M059J (cell line): Measurements from ENCODE around the gene SERINC5. TPM values are rescaled to one million over a fixed set of nuclear protein-coding genes. Genes with fewer than 3 reads are reported as not detected.
A peak's percentile ranks its signal among the peaks of the same experiment; 100 is the strongest.

Source experiments
- DNase-seq: peaks from one replicate; pipeline ENCODE4 v3.0.0-alpha.2; 2012; ENCODE audit warnings: low read depth
- total RNA-seq: library from RNA; depleted of rRNA; stranded (reverse); fragments of >200 nt; shearing (Covaris generic); gene quantifications from 2 replicates; pipeline ENCODE4 v1.2.3, GENCODE V29; 2014

Gene SERINC5
- total RNA-seq, 1 experiment from 2014 or later = 13.5 TPM

DNA sequence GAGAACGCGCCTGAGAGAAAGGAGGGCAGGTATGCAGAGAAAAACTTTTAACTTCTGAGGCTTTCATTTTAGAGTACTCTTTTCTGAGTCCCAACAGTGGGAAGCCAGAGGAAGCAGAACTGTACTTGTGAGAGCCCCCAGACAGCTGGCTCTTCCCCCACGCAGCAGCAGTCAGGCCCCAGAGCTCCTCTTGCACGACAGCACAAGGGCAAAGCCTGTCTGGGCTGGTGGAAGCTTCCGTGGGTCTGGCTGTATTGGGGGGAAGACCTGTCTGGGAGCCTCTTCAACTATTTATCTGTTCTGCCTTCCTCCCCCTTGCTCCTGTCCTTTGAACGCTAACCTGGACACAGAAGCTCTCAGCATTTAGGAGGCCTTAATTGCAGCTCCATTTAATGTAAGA is 152.5 kb downstream of the SERINC5 start:
- no peak for DNase-seq

DNA sequence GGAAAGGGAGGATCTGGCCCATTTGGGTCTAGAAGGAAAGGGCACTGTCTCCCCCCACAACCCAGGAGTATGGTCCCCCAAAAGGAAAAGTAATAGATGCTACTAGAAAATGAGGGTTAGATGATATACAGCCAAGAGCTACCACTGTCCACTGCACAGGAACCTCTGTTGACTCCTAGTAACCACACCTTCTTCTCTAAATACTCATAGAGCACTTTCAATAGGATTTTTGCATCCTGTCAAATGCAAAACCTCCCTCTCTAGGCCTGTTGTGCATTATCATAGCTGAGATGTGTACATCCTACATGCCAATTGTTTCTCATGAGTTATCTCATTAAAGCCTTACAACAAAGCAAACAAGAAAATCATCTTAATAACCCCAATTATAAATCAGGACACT is 153.9 kb downstream of the SERINC5 start:
- DNase-seq = no peak

DNA sequence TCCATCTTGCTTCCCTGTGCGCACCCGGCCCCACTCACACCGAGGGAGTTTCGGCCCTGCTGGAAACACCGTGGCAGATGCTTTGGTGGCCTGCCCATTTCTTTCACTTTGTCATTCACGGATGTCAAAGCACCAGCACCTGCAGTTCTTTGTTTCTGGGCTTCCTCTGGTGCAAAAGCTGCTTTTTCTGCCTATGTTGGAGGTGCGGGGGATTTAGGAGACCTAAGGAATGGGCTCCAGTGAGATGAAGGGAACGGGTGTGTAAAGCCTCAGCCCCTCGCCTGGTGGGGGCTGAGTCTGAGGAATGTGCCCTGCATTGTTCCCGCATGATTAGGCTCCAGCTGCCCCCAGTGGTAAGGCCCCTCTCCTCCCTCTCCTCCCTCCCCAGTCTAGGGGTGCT is 158.4 kb downstream of the SERINC5 start:
- no peak for DNase-seq

DNA sequence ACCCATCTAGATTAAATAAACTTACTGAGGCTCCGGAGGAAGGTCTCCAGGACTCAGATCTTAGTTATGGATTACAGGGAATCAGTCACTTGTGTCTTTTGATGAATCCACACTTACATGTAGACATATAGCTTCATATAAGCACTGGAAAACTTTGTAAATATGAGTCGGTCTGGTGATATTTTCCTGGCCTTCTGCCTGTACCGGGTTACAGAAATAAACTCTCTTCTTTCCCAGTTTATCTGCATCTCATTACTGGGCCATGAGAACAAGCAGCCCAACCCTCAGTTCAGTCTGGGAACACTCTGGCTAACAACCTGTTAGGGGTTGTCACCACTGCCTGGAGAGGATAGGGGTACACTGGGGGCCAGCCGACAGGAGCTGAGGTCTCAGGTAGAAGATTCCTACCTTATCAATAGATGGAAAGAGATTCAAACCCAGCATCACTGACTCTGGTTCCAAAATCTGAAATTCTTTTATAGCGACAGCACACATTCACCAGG is 161.6 kb downstream of the SERINC5 start:
- DNase-seq = no peak

DNA sequence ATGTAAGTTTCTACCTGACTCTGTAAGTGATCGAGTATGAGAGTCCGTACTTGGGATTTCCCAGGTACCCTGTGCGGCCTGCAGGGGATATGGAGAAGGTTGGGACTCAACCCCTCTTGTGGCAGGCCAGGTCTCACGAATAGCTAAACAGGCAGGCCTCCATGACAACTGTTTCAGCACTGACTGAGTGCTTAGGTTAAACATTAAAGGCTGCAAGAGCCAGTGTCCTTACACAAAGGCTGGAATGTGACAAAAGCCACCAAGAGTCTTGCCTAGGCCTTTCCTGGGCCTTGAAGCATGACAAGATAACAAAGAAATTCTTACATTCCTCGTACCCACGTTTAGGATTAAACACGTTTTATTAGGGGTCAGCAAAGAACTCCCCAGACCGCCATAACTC is 162.1 kb downstream of the SERINC5 start:
- DNase-seq = no peak

DNA sequence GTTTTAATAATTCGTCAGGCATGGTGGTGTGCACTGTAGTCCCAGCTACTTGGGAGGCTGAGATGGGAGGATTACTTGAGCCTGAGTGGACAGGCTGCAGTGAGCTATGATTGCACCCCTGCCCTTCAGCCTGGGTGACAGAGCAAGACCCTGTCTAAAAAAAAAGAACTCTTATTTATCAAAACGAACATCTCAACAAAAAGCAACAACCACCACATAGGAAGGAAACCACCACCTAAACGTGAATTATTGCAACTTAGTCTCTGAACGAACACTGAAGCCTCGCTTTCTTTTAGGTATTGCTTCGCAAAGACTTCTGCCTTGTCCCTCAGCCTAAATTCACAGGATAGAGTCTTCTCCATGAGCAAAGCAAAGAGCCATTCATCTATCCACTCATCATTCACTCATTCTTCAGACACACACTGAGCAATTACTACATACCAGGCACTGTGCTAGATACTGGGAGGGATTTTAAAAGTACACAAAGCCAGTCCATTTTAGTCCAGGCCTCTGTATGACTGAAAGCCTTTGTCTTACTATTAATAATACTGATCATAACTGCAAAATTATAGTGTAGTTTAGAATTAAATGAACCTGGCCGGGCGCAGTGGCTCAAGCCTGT is 163.3 kb downstream of the SERINC5 start:
- DNase-seq = no peak

DNA sequence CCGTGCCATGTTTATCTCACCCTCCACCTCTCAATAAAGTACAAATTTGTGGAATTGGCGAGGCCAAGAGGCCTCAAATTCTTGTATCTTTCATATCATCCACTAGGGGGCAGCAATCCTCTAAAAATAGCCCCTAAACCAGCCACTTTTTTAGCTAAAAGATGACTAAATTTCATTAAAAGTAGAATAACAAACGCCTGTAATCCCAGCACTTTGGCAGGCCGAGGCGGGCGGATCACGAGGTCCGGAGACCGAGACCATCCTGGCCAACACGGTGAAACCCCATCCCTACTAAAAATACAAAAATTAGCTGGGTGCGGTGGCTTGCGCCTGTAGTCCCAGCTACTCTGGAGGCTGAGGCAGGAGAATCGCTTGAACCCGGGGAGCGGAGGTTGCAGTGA is 164.1 kb downstream of the SERINC5 start:
- DNase-seq = peak; percentile 59

DNA sequence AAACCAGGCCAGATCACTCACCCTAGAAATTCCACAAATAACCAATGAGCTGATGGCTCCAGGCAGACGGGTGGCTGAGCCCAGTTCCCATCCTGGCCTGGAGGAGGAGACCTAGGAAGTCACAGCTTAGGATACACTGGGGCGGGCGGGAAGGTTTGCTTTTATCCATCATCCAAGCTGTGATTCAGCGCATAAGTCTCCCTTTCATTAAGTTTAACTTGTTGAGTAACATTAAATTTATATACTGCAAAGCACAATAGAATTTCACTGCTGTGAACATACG is 165.0 kb downstream of the SERINC5 start:
- no peak for DNase-seq

DNA sequence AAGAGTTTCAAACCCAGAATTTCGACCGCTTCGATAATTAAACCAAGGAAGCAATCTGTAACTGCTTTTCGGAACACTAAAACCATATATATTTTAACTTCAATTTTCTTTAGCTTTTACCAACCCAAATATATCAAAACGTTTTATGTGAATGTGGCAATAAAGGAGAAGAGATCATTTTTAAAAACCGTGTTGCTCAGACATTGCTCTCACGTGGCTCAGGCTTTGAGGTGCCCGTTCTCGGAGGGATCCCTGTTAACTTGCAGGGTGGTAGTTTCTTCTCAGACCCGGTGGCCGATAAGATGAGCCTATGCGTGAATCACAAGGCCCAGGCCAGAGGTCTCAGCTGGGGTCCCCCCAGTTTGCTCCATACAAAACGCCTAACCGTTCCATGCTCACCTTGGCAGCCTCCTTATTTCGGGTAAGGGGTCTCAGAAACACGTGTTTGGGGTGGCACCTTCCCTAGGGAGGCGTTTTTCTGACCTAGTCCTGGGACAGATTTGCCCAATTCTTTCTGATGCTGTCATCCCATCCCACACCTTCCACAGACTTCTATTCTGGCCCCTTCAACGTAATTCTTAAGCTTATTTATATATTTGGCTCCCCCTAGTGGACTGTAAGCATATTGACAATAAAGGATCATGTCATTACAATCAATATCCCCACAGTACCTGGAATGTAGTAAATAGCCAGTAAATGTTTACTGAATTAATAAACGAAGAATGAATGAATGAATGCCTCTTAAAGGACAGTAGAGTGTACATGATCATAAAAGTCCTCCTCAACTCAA is 172.6 kb downstream of the SERINC5 start:
- DNase-seq = peak; percentile 77

DNA sequence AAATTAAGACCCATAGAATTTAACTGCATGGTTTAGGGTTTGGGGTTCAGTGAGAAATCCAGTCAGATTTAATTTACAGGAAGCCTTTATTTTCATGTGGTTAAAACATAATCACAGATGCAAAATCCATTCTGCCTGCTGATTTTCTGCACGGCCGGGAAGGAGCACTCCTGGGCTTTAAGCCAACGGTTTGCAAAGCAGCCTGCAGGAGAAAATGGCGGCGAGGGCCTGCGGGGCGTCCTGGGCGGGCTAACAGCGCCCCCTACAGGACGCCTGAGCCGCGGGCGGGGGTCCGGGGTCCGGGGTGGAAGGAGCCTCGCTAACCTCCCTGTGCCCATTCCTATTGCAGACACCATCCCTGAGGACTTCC is 173.1 kb downstream of the SERINC5 start:
- DNase-seq = peak; percentile 72

DNA sequence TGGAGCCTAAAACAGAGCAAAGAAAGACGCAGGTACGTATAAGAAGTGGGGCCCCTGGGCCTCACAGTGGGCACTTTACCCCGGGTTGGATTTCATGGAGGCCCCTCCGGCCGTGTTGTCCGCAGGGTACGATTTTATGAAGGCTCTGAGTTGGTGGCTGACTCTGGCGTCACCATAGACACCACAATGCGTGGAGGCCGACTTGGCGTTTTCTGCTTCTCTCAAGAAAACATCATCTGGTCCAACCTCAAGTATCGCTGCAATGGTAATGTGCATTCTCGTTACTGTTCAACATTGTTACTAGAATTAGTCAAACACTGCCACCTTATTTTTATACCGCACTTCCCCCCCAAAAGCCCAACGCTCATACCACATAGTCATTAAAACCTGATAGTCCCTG is 173.6 kb downstream of the SERINC5 start:
- DNase-seq = no peak

DNA sequence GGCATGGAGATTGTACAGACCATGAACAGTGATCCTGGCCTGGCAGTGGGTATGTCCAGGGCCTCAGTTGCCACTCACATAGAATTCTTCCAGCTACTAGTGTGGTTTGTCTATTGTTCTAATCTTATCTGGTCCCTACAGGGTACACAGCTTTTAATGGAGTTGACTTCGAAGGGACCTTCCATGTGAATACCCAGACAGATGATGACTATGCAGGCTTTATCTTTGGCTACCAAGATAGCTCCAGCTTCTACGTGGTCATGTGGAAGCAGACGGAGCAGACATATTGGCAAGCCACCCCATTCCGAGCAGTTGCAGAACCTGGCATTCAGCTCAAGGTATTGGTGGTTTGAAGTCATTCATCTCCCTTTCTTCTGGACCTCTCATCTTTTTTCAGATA is 176.9 kb downstream of the SERINC5 start:
- DNase-seq = no peak

DNA sequence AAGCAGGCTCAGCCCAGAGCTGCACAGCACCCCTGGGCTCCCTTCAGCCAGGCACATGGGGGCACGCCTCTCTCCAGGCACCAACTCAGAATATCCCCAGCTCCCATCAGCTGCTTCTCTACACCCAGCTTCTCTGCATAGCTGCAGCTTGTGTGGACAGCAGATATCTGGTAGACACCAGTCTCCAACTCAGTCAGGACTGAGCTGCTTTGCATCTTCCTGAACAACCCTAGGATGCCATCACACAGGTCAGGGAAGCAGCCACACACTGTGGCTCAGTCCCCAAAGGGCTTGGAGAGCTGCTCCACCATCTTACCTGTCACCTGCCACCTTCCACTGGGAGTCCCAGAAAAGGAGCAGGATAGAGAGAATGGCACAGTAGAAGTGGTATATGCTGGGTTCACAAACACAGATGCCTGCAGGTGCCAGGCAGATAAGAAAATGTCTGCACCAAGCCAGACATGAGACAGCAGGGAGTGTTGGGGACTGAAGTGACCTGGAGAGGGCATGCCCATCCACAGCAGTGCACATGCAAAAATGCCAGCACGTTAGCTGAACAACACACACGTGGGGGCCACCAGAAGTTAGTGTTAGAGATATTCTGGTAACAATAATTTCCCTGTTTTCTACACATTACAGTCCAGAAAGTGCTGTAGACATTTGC is 178.7 kb downstream of the SERINC5 start:
- no peak for DNase-seq

DNA sequence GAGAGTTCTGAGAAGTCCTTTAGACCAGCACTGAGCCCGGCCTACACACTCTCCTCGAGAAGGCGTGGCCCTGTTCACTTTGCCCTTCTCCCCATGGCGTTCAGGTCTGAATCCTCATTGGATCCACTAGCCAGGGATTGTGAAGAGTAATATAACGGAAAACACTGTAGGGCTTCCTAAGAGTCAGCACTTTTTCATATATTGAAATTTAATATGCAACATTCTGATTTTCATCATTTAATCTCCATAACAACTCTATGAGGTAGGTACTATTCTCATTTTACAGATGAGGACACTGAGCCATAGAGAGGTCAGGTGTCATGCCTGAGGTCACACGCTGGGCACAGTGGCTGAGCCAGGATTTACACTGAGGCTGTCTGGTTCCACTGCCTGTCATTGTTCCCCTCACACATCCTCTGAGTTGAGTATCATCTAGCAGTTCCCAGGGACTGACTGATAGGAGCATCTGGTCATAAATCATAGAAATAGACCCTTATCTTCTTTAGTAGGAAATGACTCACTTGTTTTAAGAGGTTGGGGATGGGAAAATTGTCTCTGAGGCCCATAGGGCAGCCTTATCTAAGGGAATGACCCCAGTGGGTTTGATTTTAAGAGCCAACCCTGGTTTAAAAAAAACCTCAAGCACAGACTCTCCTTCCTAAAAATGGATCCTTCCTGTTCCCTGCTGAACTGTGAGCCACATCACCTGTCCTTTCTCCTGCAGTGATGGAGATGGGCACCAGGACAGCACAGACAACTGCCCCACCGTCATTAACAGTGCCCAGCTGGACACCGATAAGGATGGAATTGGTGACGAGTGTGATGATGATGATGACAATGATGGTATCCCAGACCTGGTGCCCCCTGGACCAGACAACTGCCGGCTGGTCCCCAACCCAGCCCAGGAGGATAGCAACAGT is 179.5 kb downstream of the SERINC5 start:
- peak; percentile 33 for DNase-seq

DNA sequence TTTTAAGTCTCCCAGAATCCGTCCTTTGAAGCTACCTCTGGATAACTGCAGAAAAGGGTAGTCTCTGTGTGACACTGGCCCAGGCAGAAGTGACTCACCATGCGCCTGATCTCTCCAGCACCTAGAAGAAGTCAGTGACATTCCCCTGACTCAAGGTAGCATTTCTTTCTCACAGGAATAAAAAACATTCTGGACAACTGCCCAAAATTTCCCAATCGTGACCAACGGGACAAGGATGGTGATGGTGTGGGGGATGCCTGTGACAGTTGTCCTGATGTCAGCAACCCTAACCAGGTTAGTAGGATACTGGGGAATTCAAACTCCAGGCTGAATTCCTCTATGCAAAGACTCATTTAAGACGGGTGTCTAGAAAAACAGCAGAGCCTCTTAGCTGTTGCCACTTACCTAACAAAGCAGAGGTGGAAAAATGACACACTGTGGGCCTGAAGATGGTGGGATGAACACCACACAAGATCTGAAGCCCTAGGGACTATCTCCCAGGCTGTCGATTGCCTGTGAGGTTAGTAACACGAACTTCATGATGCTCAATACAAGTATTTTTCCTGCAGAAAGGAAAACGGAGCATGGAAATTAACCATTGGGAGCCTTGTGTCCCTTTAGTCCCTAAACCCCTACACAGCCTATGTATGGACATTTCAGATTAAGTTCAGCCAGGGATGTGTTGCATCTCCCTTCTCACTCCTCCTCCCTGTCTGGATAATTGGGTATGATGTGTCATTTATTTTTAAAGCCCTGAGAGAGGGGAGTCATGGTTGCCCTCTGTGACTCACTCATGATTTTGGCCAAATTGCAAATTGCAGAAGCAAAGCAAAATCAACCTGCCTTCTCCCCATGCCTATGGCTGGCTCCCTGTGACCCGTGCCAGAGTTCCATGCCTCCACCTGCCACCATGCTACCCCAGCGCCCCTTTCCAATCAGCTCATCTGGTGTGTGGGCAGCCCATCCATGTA is 183.5 kb downstream of the SERINC5 start:
- peak; percentile 52 for DNase-seq

DNA sequence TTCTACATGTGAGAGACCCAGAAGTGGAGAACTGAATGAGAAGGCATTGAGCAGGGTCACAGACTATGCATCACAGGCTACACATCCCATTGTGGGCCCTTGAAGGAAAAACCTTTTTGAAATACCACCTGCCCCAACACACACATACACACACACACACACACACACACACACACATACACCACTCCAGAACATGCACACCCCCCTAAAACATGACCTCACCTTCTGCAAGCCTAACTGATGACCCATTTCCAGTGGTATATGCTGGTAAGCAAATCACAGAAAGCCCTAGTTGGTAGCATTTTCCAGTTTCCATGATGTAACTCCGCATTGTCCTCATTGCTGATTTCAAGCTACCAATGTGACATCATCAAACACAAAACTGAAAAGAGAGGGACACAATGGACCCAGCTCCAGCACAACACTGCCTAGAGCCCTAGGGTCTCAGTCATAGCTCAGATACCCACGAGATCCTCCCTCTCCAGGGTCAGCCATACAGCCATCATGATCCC is 184.3 kb downstream of the SERINC5 start:
- DNase-seq = no peak

DNA sequence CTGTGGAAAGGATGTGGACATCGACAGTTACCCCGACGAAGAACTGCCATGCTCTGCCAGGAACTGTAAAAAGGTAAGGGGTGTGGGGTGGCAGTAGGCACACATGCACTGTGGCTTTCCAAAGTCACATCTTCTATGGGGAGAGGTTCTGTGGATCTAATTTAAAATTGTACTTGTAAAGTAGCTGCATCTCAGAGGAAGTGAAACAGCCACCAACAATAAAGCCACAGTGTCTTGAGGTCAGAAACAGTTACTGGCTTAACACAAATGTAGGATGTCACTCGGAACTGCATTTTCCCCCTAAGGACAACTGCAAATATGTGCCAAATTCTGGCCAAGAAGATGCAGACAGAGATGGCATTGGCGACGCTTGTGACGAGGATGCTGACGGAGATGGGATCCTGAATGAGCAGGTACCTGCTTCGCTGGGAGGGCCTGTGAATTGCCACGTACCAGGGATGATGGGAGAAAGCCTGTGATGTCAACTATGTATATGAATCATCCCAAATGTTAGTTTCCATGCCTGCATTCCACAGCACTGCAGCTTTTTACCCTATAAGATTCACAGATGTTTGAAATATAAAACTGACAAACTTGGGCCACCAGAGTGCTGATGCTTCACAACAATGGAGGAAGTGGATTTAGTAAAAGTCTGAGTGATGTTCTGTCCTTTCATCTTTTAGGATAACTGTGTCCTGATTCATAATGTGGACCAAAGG is 185.4 kb downstream of the SERINC5 start:
- DNase-seq = no peak

DNA sequence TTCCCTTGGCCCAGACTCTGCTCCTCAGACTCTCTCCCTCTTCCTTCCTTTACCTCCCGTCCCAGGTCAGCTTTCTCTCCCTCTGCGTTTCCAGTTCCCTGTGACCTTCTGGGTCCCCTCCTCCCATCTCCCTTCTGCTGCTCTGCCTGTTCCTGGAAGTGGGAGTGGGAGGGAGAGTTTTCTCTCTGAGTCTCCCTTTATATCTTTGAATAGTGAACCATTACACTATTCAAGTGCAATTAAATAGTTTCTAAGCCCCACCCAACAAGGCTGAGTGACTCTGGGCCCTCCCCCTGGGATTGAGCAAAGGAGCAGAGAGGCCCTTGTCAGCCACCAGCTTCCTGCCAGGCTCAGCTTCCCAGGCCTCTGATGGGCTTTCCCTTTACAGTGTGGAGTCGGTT is 185.9 kb downstream of the SERINC5 start:
- no peak for DNase-seq

DNA sequence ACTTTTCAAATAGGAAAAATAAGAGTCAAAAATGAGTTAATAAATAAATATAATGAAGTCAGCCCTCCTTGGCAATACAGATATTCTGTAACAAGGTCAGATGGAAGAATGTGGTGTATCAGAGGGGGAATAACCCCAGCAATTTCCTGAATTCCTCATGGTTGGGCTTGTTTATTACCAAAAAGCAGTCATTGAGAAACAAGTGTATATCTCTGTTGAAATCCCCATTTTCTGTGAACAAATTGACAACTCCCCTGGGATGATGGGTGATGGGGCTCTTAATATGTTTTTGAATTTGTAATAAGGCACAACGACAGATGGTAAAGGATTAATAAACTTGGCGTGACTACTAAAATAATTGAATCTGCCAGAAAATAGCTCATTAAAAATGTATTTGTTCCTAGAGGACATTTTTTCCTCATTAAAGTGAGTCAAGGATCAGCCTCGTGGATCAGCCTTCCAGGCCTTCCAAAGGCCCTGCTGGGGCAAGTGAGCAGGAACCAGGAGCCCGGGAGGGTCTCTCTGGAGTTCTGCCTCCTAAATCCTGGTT is 186.5 kb downstream of the SERINC5 start:
- DNase-seq = no peak

DNA sequence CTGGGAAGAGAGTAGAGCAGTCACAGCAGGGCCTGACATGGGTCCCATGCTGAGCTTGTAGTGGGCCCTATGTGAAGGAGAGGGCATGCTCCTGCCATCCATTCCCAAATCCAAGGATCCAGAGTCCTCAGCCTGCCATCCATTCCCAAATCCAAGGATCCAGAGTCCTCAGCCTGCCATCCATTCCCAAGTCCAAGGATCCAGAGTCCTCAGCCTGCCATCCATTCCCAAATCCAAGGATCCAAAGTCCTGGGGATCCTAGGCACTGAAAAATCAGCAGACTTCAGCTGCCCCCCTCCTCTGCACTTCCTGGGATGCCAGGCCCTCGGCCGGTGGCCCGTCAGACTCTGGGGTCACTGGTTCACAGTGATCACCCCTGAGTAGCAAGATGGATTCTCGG is 187.1 kb downstream of the SERINC5 start:
- no peak for DNase-seq
